ENCODE results near the gene FAM9B.

DNA sequence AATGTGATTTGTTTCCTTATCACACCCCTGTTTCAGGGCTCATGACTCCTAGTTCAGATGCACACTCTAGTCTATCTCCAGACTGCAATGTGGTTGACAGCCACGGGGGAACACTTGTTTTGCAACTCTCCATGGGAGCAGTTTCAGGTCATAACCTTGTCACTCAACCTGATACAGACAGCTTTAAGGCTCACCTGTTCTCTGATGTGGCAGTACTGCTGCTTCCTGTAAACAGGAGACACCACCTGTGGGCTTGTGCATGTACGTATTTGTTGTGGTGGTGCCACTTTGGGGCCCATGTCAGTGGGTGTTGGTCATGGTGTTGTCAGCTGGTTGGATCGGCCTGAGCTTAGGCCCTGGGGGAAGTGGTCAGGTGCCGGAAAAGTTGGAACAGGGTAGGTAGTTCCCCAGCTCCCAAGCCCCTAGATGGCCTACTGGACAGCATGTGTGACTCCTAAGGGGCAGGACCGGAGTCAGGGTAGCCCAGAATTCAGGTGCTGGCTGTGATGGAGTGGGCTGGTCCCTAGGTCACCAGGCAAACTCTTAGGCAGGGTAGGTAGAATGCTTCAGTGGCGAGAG is 46.2 kb downstream of the FAM9B start:
- TF ChIP-seq, protein P1, sequence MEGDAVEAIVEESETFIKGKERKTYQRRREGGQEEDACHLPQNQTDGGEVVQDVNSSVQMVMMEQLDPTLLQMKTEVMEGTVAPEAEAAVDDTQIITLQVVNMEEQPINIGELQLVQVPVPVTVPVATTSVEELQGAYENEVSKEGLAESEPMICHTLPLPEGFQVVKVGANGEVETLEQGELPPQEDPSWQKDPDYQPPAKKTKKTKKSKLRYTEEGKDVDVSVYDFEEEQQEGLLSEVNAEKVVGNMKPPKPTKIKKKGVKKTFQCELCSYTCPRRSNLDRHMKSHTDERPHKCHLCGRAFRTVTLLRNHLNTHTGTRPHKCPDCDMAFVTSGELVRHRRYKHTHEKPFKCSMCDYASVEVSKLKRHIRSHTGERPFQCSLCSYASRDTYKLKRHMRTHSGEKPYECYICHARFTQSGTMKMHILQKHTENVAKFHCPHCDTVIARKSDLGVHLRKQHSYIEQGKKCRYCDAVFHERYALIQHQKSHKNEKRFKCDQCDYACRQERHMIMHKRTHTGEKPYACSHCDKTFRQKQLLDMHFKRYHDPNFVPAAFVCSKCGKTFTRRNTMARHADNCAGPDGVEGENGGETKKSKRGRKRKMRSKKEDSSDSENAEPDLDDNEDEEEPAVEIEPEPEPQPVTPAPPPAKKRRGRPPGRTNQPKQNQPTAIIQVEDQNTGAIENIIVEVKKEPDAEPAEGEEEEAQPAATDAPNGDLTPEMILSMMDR (IDR thresholded peaks at IDR 0.05): no peak
- no peak for TF ChIP-seq POLR2A (IDR thresholded peaks at IDR 0.05)
